GM18511 (cell line): ENCODE data around the gene ALOX15B.
"Not testable (repeated sequence)": the region's sequence is repeated elsewhere in the genome, so short reads cannot be mapped to it uniquely, and the experiment has no call there.

Source experiments
- ATAC-seq: cut with Tn5 transposase; IDR thresholded peaks from one replicate; pipeline ENCODE4 v1.9.1; 2021; ENCODE audit warnings: mild to moderate bottlenecking, moderate library complexity; ENCODE audit not compliant: unreplicated experiment

The ALOX15B gene

GRCh38 chr17:8012996-8013640 lies 25.7 kb upstream of the ALOX15B start:
- no peak for ATAC-seq

DNA sequence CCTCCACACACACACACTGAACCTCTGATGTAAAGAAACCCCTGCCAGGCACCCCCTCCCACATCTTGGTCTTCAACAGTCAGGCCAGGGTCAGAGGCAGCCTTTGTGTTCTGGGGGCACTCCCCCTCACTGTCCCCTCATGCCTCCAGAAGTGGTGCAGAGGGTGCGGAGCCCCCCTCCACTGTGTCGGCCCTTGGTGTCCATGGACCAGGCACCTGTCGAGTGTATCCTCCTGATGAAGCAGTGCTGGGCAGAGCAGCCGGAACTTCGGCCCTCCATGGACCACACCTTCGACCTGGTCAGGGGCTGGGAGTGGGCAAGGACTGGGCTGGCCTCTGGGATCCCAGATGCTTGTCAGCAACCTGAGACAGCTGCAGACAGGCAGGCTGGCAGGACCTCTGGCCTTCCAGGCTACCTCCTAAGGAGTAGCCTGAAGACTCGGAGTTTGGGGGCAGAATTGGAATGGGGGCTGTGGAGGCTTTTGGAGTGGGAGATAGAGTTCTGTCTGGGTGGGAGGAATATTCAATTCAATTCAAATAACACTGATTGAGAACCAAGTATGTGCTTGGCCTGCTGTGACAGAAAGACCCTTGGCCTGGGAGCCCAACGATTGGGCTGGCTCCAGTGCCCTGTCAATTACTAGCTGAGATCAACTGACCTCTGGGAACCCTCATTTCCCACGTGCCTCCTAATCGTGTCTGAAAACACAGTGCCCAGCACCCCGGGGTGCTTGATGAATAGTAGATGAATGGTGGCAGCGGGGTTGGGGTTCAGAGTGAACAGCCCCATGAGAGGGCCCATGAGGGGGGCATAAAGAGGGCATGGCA lies 24.9 kb upstream of the ALOX15B start:
- no peak for ATAC-seq

- no peak for ATAC-seq
Measured at GRCh38 chr17:8014558-8014850, 24.4 kb upstream of the ALOX15B start.

DNA sequence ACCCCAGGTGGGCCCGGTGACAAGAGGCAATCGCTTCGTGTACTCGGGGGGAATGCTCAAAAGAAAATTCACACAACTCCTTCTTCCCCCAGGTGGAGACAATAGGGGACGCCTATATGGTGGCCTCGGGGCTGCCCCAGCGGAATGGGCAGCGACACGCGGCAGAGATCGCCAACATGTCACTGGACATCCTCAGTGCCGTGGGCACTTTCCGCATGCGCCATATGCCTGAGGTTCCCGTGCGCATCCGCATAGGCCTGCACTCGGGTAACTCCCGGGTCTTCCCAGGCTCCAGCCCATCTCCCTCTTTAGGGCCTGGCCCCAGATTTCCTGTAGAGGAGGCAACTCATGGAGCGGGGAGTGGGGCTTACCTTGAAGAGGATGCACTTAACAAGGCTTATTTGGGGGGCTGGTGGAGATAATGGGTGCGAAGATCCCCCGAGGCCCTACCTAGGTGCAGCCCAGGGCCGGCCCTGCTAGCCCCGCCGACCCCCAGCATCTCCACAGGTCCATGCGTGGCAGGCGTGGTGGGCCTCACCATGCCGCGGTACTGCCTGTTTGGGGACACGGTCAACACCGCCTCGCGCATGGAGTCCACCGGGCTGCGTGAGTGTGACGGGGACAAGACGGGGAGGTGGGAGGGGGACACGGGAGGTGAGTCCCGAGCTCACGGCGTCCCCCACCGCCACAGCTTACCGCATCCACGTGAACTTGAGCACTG lies 23.5 kb upstream of the ALOX15B start:
- ATAC-seq: no peak

- no peak for ATAC-seq
Measured at GRCh38 chr17:8015957-8016631, 22.8 kb upstream of the ALOX15B start.

GRCh38 chr17:8016632-8017424 lies 22.0 kb upstream of the ALOX15B start:
- ATAC-seq: no peak

- no peak for ATAC-seq
Measured at GRCh38 chr17:8018436-8018835, 20.4 kb upstream of the ALOX15B start.

DNA sequence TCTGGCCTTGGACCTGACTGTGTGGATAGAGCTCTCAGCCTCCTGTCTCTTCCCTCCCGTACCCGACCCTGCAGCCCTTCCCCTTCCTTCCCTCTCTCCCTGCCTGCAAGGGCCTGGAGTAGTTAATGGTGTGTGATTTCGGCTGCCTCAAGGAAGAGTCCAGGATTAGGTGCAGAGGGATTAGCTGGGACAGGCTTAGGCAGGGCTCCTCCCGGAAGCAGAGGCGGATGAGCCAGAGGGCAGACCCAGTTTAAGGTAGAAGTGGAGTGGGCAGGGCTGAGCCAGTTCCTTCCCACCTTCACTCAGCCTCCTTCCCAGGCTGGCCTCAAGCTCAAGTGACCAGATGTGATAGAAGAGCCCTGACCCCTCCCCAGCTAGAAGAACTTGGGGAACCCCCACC lies 19.7 kb upstream of the ALOX15B start:
- no peak for ATAC-seq

DNA sequence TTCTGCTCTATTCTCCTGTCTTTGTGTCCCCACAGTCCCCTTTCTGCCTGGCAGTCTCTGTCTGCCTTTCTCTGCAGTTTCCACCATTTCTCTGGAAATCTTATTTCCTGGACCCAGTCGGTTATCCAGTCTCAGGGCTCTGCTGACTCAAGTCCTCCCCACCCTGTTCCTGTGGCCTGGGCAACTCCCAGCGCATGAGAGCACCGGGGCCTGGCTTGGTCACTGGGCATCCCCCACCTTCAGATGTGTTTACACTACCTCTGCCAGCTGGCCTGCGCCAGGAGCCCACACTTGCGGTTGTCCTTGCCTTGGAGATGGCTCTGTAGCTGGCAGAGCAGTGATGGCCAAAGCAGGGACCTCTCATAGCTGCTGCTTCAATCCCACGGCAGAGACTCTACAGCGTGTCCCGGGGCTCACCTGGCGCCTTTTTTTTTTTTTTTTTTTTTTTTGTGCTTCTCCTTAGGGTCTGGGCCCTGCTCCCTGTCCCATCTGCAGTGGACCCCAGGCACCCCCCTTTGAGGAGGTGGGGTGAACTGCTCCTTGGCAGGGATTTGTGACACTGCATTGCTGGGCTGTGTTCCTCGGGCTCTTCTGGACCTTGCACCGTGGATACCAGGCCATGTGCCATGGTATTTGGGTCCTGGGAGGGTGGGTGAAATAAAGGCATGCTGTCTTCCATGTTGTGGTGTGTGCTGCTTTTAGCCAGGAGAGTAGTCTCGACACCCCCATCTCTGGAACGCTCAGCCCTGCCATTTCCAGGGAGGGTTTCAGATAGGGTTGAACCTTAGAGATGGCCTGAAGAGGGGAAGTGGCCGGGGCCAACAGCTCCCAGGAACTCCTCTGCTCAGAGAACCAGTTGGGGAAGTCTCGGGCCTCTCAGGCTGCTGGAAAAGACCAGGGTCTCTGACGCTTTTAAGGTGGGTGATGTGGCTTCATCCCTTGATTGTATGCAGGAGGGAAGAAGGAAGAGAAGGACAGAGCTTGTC lies 18.9 kb upstream of the ALOX15B start:
- no peak for ATAC-seq

- ATAC-seq: no peak
Measured at GRCh38 chr17:8020776-8021564, 17.9 kb upstream of the ALOX15B start.

GRCh38 chr17:8021565-8022359 lies 17.1 kb upstream of the ALOX15B start:
- ATAC-seq: no peak

- ATAC-seq: no peak
Measured at GRCh38 chr17:8022360-8023003, 16.4 kb upstream of the ALOX15B start.

DNA sequence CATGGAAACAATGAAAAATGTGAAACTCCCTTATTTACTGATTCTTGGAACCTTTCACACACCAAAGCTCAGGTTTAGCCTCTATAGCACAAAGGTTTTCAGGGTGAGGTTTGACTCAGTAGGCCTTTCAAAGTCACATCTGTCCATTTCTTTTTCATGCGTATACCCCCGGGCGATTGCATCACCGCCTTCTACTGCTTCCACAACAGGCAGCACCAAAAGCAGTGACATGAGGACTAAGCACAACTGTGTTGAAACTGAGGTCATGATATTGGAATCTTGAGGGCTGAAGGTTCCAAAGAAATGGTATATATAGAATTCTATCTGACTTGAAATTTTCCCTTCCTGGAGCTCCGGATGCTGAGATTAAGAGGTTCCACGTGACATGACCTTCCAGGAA lies 14.7 kb upstream of the ALOX15B start:
- ATAC-seq: not testable (repeated sequence)

GRCh38 chr17:8025176-8025911 lies 13.5 kb upstream of the ALOX15B start:
- no peak for ATAC-seq

DNA sequence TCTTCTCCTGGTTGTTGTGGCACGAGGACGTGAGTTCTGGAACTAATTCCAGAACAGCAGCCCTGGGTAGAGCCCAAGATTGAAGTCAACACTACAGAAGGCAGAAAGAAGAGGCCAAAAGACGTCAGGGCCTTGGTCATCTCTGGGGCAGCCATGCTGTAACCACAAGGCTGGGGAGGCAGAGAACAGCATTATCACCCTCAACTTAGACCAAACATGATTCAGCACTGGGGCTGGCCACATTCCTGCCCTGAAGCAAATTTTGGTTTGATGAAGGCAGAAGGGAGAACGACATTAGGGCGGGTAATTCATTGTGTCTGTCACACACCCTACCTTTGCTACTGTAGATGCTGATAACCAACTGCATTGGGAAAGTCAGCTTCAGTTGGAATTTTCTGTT lies 9.7 kb upstream of the ALOX15B start:
- ATAC-seq: no peak

DNA sequence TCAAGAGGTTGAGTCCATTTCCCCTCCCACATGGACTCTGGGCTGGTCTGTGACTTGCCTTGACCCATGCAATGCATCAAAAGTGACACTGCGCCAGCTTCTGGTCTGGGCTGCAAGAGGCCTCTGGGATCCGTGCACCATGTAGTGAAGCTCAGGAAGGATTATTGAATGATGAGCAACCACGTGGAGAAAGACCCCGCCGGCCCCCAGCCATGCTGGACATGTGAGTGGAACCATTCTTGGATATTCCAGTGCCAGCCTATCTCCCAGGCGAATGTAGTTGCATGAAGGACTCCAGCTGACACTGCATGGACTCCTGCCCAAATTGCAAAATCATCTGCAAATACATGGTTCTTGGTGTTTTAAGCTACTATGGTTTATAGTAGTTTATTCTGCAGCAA lies 7.6 kb upstream of the ALOX15B start:
- no peak for ATAC-seq

GRCh38 chr17:8031950-8032349 lies 6.9 kb upstream of the ALOX15B start:
- ATAC-seq: no peak
